EH (cell line): ENCODE results near the gene DPP7.
"Not testable (repeated sequence)": the region's sequence is repeated elsewhere in the genome, so short reads cannot be mapped to it uniquely, and the experiment has no call there.

Source experiments
- DNase-seq: peaks from one replicate; pipeline ENCODE4 v3.0.0-alpha.2; 2015; ENCODE audit warnings: low read depth

Gene DPP7

GRCh38 chr9:137128862-137129455, 14.4 kb upstream of the DPP7 start:
- DNase-seq: peak; percentile 36

- no peak for DNase-seq
Measured at GRCh38 chr9:137128158-137128861, 13.8 kb upstream of the DPP7 start.

- no peak for DNase-seq
Measured at GRCh38 chr9:137127301-137128157, 13.0 kb upstream of the DPP7 start.

- DNase-seq: no peak
Measured at GRCh38 chr9:137126786-137127185, 12.3 kb upstream of the DPP7 start.

- not testable (repeated sequence) for DNase-seq
Measured at GRCh38 chr9:137123952-137124462, 9.5 kb upstream of the DPP7 start.

- DNase-seq: no peak
Measured at GRCh38 chr9:137123468-137123837, 8.9 kb upstream of the DPP7 start.

GRCh38 chr9:137122796-137123467, 8.4 kb upstream of the DPP7 start:
- not testable (repeated sequence) for DNase-seq

- DNase-seq: not testable (repeated sequence)
Measured at GRCh38 chr9:137121927-137122795, 7.6 kb upstream of the DPP7 start.

- DNase-seq: not testable (repeated sequence)
Measured at GRCh38 chr9:137118092-137118603, 3.6 kb upstream of the DPP7 start.

- no peak for DNase-seq
Measured at GRCh38 chr9:137117269-137117731, 2.8 kb upstream of the DPP7 start.

GRCh38 chr9:137116728-137117127, 2.2 kb upstream of the DPP7 start:
- DNase-seq: no peak

GRCh38 chr9:137116027-137116507, 1.5 kb upstream of the DPP7 start:
- no peak for DNase-seq

GRCh38 chr9:137115394-137116026, 977 bp upstream of the DPP7 start:
- DNase-seq: no peak

- no peak for DNase-seq
Measured at GRCh38 chr9:137114220-137114612, 317 bp downstream of the DPP7 start.

- DNase-seq: peak; percentile 29
Measured at GRCh38 chr9:137113385-137114159, 961 bp downstream of the DPP7 start.

GRCh38 chr9:137112564-137113384, 1.8 kb downstream of the DPP7 start:
- DNase-seq: no peak

GRCh38 chr9:137111788-137112563, 2.6 kb downstream of the DPP7 start:
- no peak for DNase-seq
